GF-D8 (cell line): ENCODE measurements around the gene SSTR3.
A peak's percentile ranks its signal among the peaks of the same experiment; 100 is the strongest.
"Not testable (repeated sequence)": the region's sequence is repeated elsewhere in the genome, so short reads cannot be mapped to it uniquely, and the experiment has no call there.

Experiments used
- DNase-seq: peaks from one replicate; lab custom pipeline; 2025; lab: John Stamatoyannopoulos, UW

SSTR3 gene

DNA sequence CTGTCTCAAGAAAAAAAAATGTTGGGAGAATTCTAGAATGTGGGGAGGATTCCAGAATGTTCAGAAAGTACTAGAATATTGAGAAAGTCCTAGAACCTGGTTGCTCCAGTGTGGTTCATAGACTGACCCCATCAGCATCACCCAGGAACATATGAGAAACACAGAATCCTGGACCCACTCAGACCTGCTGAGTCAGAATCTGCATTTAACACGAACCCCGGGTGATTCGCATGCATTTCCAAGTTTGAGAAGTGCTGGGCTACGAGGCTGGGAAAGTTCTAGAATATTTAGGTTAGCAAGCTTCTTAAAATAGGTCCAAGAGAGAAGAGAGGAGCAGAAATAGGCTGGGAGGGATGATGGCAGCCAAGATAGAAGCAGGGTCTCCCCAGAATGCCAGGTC is 30.6 kb downstream of the SSTR3 start:
- no peak for DNase-seq

DNA sequence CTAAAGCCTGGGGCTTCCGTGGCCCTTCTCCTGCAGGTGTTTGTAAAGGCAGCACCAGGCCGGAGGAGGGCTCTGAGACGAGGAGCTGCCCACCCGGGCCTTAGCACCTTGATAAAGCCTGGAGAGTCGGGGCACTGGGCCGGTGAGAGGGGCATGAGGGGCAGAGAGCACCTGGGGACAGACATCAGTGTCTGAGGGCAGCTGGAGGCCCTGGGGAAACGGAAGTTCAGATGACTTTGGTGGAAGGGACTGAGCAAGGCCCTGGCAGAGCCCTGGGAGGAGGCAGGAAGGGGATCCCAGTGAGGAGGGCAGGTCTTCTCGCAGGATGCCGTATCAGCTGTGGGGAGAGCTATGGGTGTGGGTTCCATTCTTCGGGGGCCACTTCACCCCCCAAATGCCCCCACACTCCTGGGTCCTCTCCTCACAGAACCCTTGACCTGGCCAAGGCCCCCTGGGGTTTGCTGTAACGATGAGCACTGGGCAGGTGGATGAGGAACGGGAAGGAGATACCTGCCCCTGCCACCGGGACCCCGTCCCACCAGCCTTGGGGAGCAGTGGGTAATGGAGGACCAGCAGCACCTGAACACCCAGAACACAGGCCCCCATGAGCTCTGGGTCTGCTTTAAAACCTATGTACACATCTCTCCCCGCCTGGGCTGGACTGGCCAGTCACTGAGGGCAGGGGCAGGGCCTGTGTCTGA is 31.6 kb downstream of the SSTR3 start:
- DNase-seq = no peak

DNA sequence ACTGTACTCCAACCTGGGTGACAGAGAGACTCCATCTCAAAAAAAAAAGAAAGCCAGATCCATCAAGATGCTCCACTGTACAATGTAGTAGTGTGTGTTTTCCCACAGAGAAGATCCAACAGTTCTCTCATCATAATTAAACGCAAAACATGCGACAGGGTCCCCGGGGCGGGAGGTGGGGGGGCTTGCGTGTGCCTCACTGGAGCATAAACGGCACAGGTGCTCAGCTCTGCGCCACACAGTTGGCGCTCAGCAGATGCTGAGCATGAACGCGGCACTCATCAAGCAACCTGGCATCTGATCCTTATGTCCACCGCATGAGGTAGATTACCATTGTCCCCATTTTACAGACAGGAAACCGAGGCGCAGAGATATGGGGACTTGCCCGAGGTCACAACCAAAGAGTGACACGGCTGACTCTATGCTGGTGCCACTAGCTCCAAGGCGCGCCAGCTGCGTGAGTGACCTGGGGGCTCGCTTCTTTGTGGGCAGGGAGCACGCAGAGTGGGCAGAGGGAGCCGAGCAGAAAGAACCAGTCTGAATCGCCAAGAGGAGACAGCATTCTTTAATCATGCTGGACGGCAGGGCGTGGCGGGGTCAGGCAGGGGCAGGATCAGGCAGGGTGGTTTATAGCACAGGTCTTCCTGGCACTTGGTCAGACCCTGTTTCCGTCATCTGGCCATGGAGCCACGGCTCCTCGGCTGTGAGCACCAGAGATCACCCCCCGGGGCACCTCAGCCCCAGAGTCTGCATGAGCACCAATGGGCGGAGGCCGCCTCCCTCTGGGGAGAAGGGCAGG is 32.5 kb downstream of the SSTR3 start:
- no peak for DNase-seq

DNA sequence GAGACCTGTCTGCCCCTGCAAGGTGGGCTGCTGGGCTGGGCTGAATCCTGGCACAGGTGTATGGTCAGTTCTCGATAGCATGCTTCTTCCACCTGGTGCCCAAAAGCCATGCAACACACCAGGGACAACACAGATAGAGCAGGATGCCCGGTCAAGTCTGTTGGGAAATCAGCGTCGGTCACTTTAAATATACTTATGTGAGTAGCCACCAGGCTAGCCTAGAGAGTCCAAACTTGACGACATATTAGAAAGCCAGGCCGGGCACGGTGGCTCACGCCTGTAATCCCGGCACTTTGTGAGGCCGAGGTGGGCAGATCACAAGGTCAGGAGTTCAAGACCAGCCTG is 33.2 kb downstream of the SSTR3 start:
- DNase-seq = no peak

DNA sequence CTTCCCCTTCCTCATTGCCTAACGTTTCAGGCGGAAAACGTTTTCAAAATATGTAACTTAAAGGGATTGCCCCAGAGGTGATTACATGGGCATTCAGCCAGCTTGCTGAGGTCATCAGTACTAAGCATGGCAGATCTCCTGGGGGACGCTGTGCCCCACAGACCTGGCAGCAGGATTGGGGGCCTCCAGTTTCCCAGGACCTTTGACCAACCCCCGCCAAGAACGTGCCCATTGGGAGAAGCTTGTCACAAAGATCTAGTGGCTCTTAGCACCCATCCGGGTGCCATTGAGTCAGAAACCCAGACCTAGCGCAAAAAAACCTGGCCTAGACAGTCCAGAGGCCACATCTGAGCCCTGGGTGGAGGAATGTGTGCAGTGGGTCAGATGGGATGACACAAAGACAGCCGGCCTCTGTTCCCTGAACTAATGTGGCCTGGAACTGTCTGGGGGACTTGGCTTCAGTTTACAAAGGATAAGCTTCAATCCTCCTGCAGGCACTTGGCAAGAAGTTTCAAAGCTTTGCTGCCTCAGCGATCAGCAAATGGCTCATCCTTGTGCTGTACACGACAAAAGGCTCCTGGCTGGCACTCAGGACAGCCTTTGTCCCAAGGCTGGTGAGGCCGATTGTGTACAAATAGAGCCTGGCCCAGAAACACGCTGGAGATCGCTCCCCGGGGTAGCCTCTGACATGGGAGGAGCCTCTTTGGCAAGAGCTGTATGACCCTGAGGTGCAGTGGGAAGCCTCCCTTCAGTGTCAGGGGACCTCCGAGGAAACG is 33.7 kb downstream of the SSTR3 start:
- peak; percentile 48 for DNase-seq

DNA sequence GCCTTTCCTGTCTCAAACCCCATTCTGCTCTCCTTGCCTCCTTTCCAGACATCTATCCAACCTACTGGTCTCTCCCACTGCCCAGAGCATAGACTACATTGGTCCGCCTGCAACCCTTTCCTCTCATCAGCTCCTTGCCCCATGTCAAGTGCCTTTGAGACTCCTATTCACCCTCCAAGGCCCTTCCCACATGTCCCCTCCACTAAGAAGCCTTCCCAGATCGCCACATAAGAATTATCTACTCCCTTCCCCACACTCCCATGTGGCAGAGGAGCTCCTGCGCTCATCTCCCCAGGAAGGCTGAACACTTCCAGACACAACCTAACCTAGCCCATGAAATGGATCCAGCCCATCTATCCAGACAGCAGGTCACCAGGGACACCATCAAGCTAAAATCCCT is 34.5 kb downstream of the SSTR3 start:
- no peak for DNase-seq

DNA sequence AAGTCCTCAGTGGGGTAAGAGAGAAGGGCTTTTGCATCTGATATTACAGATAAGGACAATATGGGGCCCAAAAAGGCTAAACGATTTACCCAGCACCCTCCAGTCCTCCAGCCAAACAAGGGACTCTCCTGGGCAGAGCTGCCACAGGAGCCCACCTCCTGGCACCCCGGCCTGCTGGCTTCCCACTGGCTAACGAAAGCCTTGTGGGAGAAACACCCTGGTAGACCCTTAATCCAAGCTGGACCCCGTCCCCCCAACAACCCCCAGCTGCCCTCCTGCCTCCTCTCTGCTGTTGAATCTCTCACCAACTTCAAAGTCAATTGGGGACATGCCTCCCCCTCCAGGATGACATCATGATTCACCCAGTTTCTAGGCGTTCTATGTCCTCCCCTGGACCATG is 35.1 kb downstream of the SSTR3 start:
- DNase-seq = no peak

DNA sequence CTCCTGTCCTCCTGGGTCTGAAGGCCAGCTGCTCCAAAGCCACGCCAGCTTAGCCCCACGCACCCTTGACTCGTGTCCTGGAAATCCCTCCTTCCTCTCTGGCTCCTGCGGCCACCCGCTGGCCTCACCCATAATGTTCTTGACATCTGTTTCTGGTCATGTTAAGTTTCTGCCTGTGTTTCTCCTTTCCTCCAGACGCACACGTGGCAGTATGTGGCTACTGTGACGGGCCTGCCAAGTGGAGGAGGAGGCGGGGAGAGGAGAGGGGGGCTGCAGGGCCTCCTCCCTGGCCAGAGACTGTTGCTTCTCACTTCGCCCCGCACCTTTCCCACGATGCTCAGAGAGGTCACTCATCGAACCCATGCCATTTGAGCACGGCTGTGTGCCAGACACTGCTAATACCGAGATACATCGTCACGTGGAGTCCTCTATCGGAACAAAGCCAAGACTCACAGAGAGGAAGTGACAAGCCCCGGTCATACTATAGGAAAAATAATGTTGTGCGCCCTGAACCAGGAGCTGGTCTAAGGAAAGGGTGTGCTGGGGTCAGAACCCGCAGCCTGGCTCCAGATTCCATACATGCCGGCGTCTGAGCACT is 35.7 kb downstream of the SSTR3 start:
- peak; percentile 76 for DNase-seq

DNA sequence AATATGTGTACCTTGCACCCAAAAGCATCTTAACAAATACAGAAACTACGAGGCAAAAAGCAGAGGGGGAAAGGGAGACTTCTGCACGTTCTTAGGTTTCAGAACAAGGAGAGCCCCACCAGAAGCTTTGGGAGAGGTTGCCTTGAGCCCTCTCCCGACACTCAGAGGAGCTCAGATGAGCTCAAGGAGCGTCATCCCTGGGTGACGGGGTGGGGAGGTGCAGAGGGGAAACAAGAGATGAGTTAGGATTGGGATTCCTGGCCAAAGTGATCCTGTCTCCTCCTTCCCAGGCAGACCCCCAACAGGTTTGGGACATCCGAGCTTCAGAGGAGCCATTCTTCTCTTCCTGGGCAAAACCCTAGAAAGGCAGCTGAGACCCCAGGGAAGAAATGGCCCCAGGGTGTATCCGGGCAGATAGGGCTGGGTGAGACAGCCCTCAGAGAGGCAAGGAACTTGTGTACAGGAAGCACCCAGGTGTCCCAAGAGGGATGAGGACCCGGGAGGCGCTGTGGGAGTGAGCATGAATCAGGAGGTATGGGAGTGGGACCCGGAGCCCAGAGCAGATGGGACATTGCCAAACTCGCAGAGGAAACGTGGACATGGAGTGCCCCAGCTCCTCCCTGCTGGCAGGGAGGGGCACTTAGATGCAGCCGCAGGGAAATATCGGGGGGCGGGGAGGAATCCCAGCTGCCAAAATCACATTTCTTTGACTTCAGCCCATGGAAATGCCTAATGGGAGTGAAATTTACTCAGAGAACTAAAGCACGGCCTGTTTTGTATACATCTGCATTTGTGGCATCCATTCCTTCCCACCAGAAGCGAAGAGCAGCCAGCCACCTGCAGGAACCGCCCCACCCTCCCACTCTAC is 36.6 kb downstream of the SSTR3 start:
- no peak for DNase-seq

DNA sequence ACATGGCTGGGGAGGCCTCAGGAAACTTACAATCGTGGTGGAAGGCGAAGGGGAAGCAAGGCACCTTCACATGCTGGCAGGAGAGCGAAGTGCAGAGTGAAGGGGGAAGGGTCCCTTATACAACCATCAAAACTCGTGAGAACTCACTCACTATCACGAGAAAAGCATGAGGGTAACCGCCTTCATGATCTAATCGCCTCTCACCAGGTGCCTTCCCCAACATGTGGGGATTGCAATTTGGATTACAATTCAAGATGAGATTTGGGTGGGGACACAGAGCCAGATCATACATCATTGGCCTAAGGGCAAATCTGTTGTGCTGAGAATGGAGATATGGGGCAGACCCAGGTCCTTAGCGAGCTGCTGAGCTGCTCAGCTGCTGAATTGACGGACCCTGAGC is 37.3 kb downstream of the SSTR3 start:
- no peak for DNase-seq

DNA sequence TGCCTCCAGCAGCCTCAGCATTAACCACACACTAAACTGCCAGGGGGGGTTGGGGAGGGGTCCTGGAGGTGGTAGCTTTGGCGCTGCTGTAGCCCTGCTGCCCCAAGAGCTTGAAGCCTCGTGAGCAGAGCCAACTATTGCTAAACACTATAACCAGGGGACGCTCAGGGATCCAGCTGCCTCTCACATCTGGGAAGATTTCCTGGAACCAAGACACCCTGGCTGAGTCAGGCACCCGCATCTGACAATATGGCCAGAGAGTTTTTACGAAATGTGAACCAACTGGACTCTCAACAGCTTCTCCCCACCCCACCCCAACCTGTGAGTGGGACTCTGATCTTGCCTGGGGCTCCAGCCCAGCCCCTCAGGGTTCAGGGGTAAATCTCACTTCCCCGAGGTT is 38.6 kb downstream of the SSTR3 start:
- DNase-seq = no peak

DNA sequence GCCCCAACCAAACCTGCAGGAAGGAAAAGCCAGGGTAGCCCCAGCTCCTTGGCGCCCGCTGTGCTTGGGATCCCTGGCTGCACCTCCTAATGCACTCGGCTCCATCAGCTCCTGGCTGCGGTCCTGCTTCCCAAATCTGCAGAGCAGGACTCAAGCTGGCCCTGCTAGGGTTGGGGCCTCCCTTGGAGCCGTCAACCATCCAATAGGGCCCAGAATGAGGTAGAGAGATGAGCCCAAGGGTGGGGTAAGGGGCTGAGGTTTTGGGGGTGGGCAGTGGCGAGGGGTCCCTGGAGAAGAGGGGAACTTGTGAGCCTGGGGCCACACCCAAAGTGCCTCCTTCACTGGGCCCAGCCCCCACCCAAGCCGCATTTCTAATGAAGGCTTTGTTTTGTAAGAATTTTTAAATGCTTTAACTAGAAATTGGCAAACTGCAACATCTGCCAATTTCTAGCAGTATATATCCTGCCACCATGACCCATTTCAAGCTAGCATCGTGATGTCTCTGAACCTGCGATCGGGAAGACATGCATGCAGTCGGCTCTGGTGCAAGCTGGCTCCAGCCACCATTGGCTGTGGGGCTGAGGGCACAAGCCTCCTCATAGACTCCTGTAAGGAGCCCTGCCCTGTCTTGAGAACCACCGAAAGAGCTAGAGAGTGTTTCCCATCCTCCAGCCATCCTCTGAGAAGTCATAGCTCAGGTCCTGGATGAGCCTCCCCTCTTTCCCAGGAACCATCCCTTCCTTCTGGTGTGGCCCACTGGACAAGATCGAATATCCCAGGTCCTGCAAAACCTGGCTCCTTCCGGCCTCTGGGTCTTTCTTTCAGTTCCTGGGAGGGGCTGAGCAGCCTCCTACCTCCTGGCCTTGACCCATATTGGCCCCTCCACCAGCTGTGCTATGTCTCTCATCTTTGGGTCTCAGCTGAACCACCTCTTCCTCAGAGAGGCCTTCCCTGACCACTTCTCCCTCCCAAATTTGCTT is 39.7 kb downstream of the SSTR3 start:
- DNase-seq = no peak

DNA sequence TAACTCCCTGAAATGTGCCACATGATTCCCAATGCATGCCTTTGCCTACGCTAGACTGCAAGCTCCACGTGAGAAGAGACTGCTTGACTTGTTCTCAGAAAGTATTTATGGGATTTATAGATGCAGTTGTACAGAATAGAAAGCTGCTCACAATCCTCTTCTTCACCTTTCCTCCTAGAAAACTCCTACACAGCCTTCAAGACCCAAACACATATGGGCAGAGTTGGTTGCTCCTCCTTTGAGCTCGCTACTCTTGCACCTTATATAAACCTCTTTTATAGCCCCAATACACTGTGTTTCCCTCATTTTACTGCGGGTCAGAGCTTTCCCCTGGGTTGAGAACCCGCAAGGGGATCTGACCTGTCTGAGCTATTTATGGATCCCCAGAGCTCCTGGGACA is 40.6 kb downstream of the SSTR3 start:
- DNase-seq = no peak

DNA sequence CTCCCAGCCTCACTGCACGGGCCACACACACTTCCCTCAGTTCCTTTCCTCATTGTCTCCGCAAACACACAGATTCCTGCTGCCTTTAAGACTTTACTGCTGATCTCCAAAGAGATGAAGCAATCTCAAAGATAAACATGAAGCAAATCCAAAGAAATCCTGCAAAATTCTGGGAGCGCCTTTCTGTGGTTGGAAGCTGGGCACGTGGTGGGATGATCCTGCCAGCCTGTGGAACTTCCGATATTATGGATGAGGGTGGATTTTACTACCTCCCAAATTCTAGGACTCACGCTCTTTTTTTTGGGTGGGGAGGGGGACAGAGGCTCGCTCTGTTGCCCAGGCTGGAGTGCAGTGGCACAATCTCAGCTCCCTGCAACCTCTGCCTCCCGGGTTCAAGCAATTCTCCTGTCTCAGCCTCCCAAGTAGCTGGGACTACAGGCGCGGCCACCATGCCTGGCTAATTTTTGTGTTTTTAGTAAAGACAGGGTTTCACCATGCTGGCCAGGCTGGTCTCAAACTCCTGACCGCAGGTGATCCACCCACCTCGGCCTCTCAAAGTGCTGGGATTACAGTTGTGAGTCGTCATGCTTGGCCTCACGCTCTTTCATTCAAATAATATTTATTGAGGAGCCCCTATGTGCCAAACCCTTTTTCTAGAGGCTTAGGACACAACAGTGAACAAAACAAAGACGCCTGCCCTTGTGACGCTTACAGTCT is 41.4 kb downstream of the SSTR3 start:
- DNase-seq = not testable (repeated sequence)

DNA sequence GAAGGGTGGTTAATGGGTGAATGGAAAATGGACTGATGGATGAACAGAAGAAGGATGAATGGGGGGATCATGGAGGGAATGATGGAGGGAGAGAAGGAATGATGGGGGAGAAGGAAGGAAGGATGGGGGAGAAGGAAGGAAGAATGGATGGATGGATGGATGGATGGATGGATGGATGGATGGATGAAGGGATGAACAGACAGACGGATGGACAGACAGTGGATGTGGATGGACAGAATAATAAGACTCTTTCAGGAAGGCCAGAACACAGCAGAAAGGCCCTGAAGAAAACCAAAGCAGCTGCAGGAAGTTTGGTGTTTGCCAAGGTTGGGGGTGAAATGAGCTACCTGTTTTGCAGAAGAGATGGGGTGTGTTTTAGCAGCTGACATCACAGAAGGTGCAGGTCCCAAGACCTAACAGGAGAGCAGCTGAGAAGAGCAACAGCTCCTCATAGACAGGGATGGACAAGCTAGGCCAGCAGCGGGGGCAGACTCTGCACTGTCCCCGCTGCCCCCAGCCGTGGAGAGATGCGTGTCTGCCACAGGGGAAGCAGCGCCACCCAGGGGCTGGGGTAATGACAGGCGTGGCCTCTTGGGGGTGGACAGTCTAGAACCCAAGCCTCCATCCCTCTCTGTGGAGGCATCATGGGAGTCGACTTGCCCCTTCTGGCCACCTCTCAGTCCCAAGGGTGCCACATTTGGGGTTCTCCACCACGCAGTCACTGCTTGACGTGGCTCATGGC is 42.2 kb downstream of the SSTR3 start:
- DNase-seq = no peak

DNA sequence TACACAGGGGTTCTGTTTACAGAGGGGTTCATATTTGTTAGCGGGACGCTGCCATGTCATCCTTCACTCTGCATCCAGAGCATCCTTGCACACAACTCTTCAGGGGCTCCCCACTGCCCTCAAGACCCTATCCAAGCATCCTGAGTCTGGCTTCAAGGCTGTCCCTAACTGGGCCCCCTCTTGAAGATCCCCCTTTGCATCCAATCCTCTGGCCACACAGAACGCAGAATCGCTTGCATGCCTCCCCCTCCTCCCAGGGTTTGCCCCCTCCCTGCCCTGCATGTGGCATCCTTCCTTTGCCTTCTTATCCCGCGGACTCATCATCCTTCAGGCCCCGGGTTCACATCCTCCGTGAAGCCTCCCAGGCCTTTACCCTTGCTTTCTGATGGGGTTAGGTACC is 42.9 kb downstream of the SSTR3 start:
- DNase-seq = no peak

DNA sequence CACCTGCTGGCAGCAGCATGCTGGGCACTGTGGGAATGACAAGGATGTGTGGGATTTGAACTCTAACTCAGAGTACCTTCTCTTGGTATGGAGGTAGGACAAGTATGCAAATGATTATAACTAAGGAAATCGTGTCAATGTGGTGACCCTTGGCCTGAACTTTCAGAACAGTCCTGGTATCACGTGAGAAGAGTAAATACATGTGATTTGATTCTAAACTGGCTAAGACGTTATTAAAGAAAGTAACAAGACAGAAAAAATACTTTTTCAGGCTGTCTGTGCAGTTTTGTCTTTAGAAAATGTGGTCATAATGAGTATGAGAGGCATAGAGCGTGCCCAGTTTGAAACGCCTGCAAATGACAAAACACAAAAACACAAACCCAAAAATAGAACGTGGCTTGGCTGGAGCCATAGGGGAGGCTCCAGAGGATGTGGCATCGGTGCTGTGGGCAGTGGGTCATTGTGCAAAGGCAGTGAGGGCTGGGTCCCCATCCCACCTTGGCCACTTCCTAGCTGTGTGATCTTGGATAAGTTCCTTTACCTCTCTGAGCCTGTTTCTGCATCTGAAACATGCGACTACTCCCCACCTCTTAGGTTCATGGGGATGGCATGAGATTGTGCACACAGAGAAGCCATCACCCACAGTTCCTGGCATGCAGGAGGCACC is 44.2 kb downstream of the SSTR3 start:
- no peak for DNase-seq

DNA sequence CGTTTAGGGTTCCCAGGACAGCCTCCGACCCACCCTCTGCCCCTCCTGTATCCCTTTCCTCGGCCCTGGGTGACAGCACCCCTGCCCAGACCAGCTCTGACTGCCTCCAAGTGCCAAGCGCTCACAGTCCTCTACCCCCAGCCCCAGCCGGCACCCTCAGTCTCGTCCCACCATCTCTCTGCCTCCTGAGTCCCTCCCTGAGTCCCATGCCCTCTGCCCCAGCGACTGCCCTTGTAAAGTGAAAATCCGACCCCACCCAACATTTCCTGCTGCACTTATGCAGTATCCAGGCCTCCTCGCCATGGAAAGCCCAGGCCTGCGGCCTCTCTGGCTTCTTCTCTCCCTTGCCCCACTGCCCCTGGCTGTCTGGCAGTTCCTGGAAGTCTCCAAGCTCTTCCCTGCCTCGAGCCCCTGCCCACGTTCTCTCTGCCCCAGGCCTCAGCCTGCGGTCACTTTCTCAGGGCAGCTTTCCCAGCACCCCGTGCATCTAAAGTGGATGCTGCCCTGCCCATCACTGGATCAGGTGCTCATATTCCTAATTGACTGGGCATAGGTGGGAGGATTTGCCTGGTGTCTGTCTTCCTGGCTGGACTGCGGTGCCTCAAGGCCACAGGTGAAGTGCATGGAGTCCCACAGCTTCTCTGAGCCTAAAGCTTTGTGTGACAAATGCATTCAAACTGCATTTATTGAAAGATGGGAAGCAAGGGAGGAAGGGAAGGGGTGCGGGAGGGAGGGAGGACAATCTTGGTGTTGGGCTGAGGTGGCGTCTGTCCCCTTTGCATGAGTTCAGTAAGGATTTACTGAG is 44.9 kb downstream of the SSTR3 start:
- DNase-seq = no peak
